H9 (cell line): ENCODE data around the gene MICAL3. TPM values are rescaled to one million over a fixed set of nuclear protein-coding genes. Genes with fewer than 3 reads are reported as not detected.

Source experiments
- DNase-seq: peaks from one replicate; pipeline ENCODE4 v3.0.0-alpha.2; 2017
- H2AFZ ChIP-seq: one replicate; pipeline ENCODE4 v1.6.1; 2013; ENCODE audit warnings: mild to moderate bottlenecking, low read length, control low read depth, moderate library complexity
- H2AK5ac ChIP-seq: 2 replicates; pipeline ENCODE4 v1.6.1; 2013; ENCODE audit warnings: low read length, control low read depth, mixed read lengths; ENCODE audit not compliant: insufficient read length
- H2BK120ac ChIP-seq: one replicate; pipeline ENCODE4 v1.6.1; 2013; ENCODE audit warnings: low read depth, mild to moderate bottlenecking, low read length, control low read depth, inconsistent platforms; ENCODE audit not compliant: poor library complexity, severe bottlenecking
- H2BK12ac ChIP-seq: 2 replicates; pipeline ENCODE4 v1.6.1; 2013; ENCODE audit warnings: low read length, control low read depth, mixed read lengths, low read depth; ENCODE audit not compliant: insufficient read length
- H2BK15ac ChIP-seq: 2 replicates; pipeline ENCODE4 v1.6.1; 2013; ENCODE audit warnings: low read depth, low read length, control low read depth
- H2BK20ac ChIP-seq: one replicate; pipeline ENCODE4 v1.6.1; 2013; ENCODE audit warnings: low read depth, mild to moderate bottlenecking, low read length, control low read depth, inconsistent platforms; ENCODE audit not compliant: poor library complexity, severe bottlenecking
- H2BK5ac ChIP-seq: 2 replicates; pipeline ENCODE4 v1.6.1; 2013; ENCODE audit warnings: low read length, control low read depth, mixed read lengths; ENCODE audit not compliant: insufficient read length
- H3K14ac ChIP-seq: 2 replicates; pipeline ENCODE4 v1.6.1; 2013; ENCODE audit warnings: low read length, control low read depth; ENCODE audit not compliant: insufficient read depth
- H3K18ac ChIP-seq: 2 replicates; pipeline ENCODE4 v1.6.1; 2013; ENCODE audit warnings: low read depth, mild to moderate bottlenecking, mixed read lengths, low read length, control low read depth; ENCODE audit not compliant: insufficient read length
- H3K23ac ChIP-seq: 2 replicates; pipeline ENCODE4 v1.6.1; 2013; ENCODE audit warnings: low read length, control low read depth, mixed read lengths, low read depth; ENCODE audit not compliant: insufficient read length
- H3K23me2 ChIP-seq: 2 replicates; pipeline ENCODE4 v1.6.1; 2013; ENCODE audit warnings: low read depth, mild to moderate bottlenecking, mixed read lengths, low read length, control low read depth; ENCODE audit not compliant: insufficient read length, poor library complexity, severe bottlenecking
- H3K27ac ChIP-seq: 2 replicates; pipeline ENCODE4 v1.5.1; 2013; ENCODE audit warnings: low read length, control low read depth, mixed read lengths, low read depth; ENCODE audit not compliant: insufficient read length
- H3K27me3 ChIP-seq: 2 replicates; pipeline ENCODE4 v1.6.1; 2013; ENCODE audit warnings: low read length, control low read depth, inconsistent platforms; ENCODE audit not compliant: insufficient read depth
- H3K4ac ChIP-seq: 2 replicates; pipeline ENCODE4 v1.6.1; 2013; ENCODE audit warnings: low read depth, mild to moderate bottlenecking, control low read depth, inconsistent platforms, low read length, moderate library complexity
- H3K4me1 ChIP-seq: 2 replicates; pipeline ENCODE4 v1.6.1; 2013; ENCODE audit warnings: low read length, control low read depth, inconsistent platforms; ENCODE audit not compliant: insufficient read depth
- H3K4me2 ChIP-seq: 2 replicates; pipeline ENCODE4 v1.6.1; 2013; ENCODE audit warnings: low read length, control low read depth, mixed read lengths; ENCODE audit not compliant: insufficient read length, insufficient read depth
- H3K56ac ChIP-seq: 2 replicates; pipeline ENCODE4 v1.6.1; 2013; ENCODE audit warnings: low read depth, mild to moderate bottlenecking, mixed read lengths, low read length, control low read depth; ENCODE audit not compliant: insufficient read length
- H3K79me1 ChIP-seq: 2 replicates; pipeline ENCODE4 v1.6.1; 2013; ENCODE audit warnings: low read depth, mild to moderate bottlenecking, moderate library complexity, low read length, control low read depth, inconsistent platforms; ENCODE audit not compliant: insufficient read depth, poor library complexity, severe bottlenecking
- H3K79me2 ChIP-seq: 2 replicates; pipeline ENCODE4 v1.6.1; 2013; ENCODE audit warnings: low read length, control low read depth, inconsistent platforms; ENCODE audit not compliant: insufficient read depth
- H3K9ac ChIP-seq: 2 replicates; pipeline ENCODE4 v1.6.1; 2013; ENCODE audit warnings: low read length, control low read depth, mixed read lengths; ENCODE audit not compliant: insufficient read length; ENCODE audit errors: extremely low read depth
- H3K9me3 ChIP-seq: one replicate; pipeline ENCODE4 v1.6.1; 2013; ENCODE audit warnings: low read depth, low read length, inconsistent platforms; ENCODE audit not compliant: control insufficient read depth
- H3T11ph ChIP-seq: one replicate; pipeline ENCODE4 v1.6.1; 2013; ENCODE audit warnings: mild to moderate bottlenecking, low read length, control low read depth, inconsistent platforms
- H4K20me1 ChIP-seq: one replicate; pipeline ENCODE4 v1.6.1; 2013; ENCODE audit not compliant: control insufficient read depth, insufficient read length, insufficient read depth
- H4K5ac ChIP-seq: 2 replicates; pipeline ENCODE4 v1.6.1; 2013; ENCODE audit warnings: low read depth, mild to moderate bottlenecking, mixed read lengths, low read length, control low read depth; ENCODE audit not compliant: insufficient read length
- H4K8ac ChIP-seq: replicated peaks from 2 replicates; pipeline ENCODE4 v1.6.1; 2013; ENCODE audit warnings: low read length, control low read depth, mixed read lengths, low read depth; ENCODE audit not compliant: insufficient read length
- H4K91ac ChIP-seq: 2 replicates; pipeline ENCODE4 v1.6.1; 2013; ENCODE audit warnings: low read depth, mild to moderate bottlenecking, moderate library complexity, mixed read lengths, low read length, control low read depth; ENCODE audit not compliant: insufficient read length
- H3K27ac Mint-ChIP-seq, 3 experiments: 2 replicates in 2 of 3; 3 replicates in 1 of 3; pipeline ENCODE4 v1.8.0; 2020 to 2021; ENCODE audit warnings: mixed read lengths in 3 of 3, mild to moderate bottlenecking in 1 of 3, moderate library complexity in 1 of 3
- H3K27me3 Mint-ChIP-seq: 2 replicates; pipeline ENCODE4 v1.8.0; 2021; ENCODE audit warnings: low read depth, mild to moderate bottlenecking, moderate library complexity, mixed read lengths
- H3K36me3 Mint-ChIP-seq, 3 experiments: 2 replicates in 2 of 3; 3 replicates in 1 of 3; pipeline ENCODE4 v1.8.0; 2020 to 2021; ENCODE audit warnings: low read depth in 3 of 3, mixed read lengths in 3 of 3; ENCODE audit not compliant: insufficient read depth in 1 of 3
- H3K4me1 Mint-ChIP-seq, 2 experiments: 2 replicates each; pipeline ENCODE4 v1.8.0; 2020; ENCODE audit warnings: mixed read lengths in 2 of 2
- H3K4me3 Mint-ChIP-seq, 2 experiments: 2 replicates in 1 of 2; 3 replicates in 1 of 2; pipeline ENCODE4 v1.8.0; 2020 to 2021; ENCODE audit warnings: mild to moderate bottlenecking in 2 of 2, mixed read lengths in 2 of 2, moderate library complexity in 1 of 2
- H3K9me3 Mint-ChIP-seq, 2 experiments: 2 replicates in 1 of 2; 3 replicates in 1 of 2; pipeline ENCODE4 v1.8.0; 2020; ENCODE audit warnings: mild to moderate bottlenecking in 2 of 2, mixed read lengths in 2 of 2, moderate library complexity in 1 of 2
- CTCF ChIP-seq: fragments of 200-600 bp; sonication (generic); conservative IDR thresholded peaks from 3 replicates; pipeline ENCODE4 v1.8.0; 2021; ENCODE audit warnings: antibody characterized with exemption, mild to moderate bottlenecking
- WGBS: extraction: QIAGEN DNeasy Blood & Tissue Kit; methylation state at CpG from one replicate; pipeline ENCODE4 v1.1.7; 2013; ENCODE audit warnings: missing lambda C conversion rate, low lambda C conversion rate, mixed read lengths; ENCODE audit not compliant: insufficient read length; ENCODE audit errors: extremely low coverage; 5-methylcytosine and 5-hydroxymethylcytosine counted together
- total RNA-seq: library from RNA; stranded (reverse); gene quantifications from 2 replicates; pipeline ENCODE4 v1.2.1, GENCODE V29; 2021

MICAL3 gene
- total RNA-seq, 1 experiment from 2014 or later, result 50.2 TPM

GRCh38 chr22:17964643-17965042 is 59.7 kb downstream of the MICAL3 start:
- TF ChIP-seq CTCF, result no peak
- H3K9me3 ChIP-seq, result no peaks in the 10 kb centered on the region
- peaks cover 3% of the 10 kb centered on the region; the same call in 1 of the 2 replicates for H3K79me2 ChIP-seq
- no peak overlapping the region for H3K56ac ChIP-seq
- H3K4me2 ChIP-seq, result no peak overlapping the region
- Mint-ChIP-seq H3K4me3 (no peak overlapping the region), H3K36me3 (peaks cover 0 to 6% (median 5%) of the 10 kb centered on the region in 3 experiments; a peak in 4 of 7 replicates), H3K9me3 (no peaks in the 10 kb centered on the region), H3K27ac (peak overlapping the region in 2 of 3 experiments; percentile 32 to 39; a peak in 2 of 7 replicates), H3K27me3 (no peaks in the 10 kb centered on the region), H3K4me1 (peaks cover 39 to 45% of the 10 kb centered on the region in 2 experiments)
- no peak for DNase-seq
- no peak overlapping the region for H3T11ph ChIP-seq
- H4K91ac ChIP-seq, result no peak overlapping the region
- H3K79me1 ChIP-seq, result no peaks in the 10 kb centered on the region
- H2BK15ac ChIP-seq, result no peak overlapping the region
- no peak overlapping the region for H3K4ac ChIP-seq
- H2BK20ac ChIP-seq, result no peak overlapping the region
- H4K8ac ChIP-seq, result no peak overlapping the region
- H3K23me2 ChIP-seq, result no peaks in the 10 kb centered on the region
- no peak overlapping the region for H3K14ac ChIP-seq
- no peak overlapping the region for H2AK5ac ChIP-seq
- no peaks in the 10 kb centered on the region; the same call in 1 of the 2 replicates for H3K4me1 ChIP-seq
- H3K23ac ChIP-seq, result no peak overlapping the region
- WGBS, result no CpG with 5 or more reads among the region's 10 CpGs
- H2BK12ac ChIP-seq, result no peak overlapping the region
- H3K18ac ChIP-seq, result no peak overlapping the region
- H3K27ac ChIP-seq, result no peak overlapping the region
- H3K27me3 ChIP-seq, result no peaks in the 10 kb centered on the region
- H2AFZ ChIP-seq, result no peak overlapping the region
- no peaks in the 10 kb centered on the region for H4K20me1 ChIP-seq
- no peak overlapping the region for H2BK120ac ChIP-seq
- H4K5ac ChIP-seq, result no peak overlapping the region
- no peak overlapping the region for H3K9ac ChIP-seq
- no peak overlapping the region for H2BK5ac ChIP-seq
